Neural crest cell (in vitro differentiated cells): ENCODE data around the gene NBEAL1. TPM values are rescaled to one million over a fixed set of nuclear protein-coding genes. Genes with fewer than 3 reads are reported as not detected.
"Not testable (repeated sequence)": the region's sequence is repeated elsewhere in the genome, so short reads cannot be mapped to it uniquely, and the experiment has no call there.

ENCODE experiments used
- DNase-seq: peaks from one replicate; pipeline ENCODE4 v3.0.0; 2021; ENCODE audit warnings: low read depth, mixed read lengths, low spot score
- H3K27ac Mint-ChIP-seq: one replicate; pipeline ENCODE4 v1.8.0; 2021; ENCODE audit warnings: mild to moderate bottlenecking, mixed read lengths; ENCODE audit not compliant: unreplicated experiment
- H3K27me3 Mint-ChIP-seq: 2 replicates; pipeline ENCODE4 v1.8.0; 2021; ENCODE audit warnings: low read depth, mild to moderate bottlenecking, mixed read lengths
- H3K36me3 Mint-ChIP-seq: 2 replicates; pipeline ENCODE4 v1.8.0; 2021; ENCODE audit warnings: low read depth, mild to moderate bottlenecking, mixed read lengths
- H3K4me1 Mint-ChIP-seq: 2 replicates; pipeline ENCODE4 v1.8.0; 2021; ENCODE audit warnings: mixed read lengths
- H3K4me3 Mint-ChIP-seq: one replicate; pipeline ENCODE4 v1.8.0; 2021; ENCODE audit warnings: mild to moderate bottlenecking, mixed read lengths
- H3K9me3 Mint-ChIP-seq: 2 replicates; pipeline ENCODE4 v1.8.0; 2021; ENCODE audit warnings: mixed read lengths
- CTCF ChIP-seq: fragments of 200-600 bp; sonication (generic); conservative IDR thresholded peaks from 2 replicates; pipeline ENCODE4 v1.5.0; 2021; ENCODE audit warnings: antibody characterized with exemption, mild to moderate bottlenecking
- total RNA-seq: library from RNA; stranded (reverse); gene quantifications from 2 replicates; pipeline ENCODE4 v1.2.1, GENCODE V29; 2021

NBEAL1 gene
- total RNA-seq, 1 donor from 2014 or later: 12.6 TPM

GRCh38 chr2:203059567-203060240, 45.0 kb downstream of the NBEAL1 start:
- DNase-seq: no peak
- peaks cover 8% of the 10 kb centered on the region for H3K4me1 Mint-ChIP-seq
- peaks cover 3% of the 10 kb centered on the region for H3K36me3 Mint-ChIP-seq
- H3K27ac Mint-ChIP-seq: no peak overlapping the region
- no peak overlapping the region for H3K4me3 Mint-ChIP-seq
- no peak for TF ChIP-seq CTCF
- no peaks in the 10 kb centered on the region for H3K27me3 Mint-ChIP-seq
- H3K9me3 Mint-ChIP-seq: peaks cover 2% of the 10 kb centered on the region

GRCh38 chr2:203061346-203061745, 46.7 kb downstream of the NBEAL1 start:
- H3K27ac Mint-ChIP-seq: no peak overlapping the region
- no peak overlapping the region for H3K4me3 Mint-ChIP-seq
- no peaks in the 10 kb centered on the region for H3K27me3 Mint-ChIP-seq
- H3K9me3 Mint-ChIP-seq: peaks cover 2% of the 10 kb centered on the region
- no peak for DNase-seq
- TF ChIP-seq CTCF: no peak
- peaks cover 8% of the 10 kb centered on the region for H3K4me1 Mint-ChIP-seq
- peaks cover 6% of the 10 kb centered on the region for H3K36me3 Mint-ChIP-seq

GRCh38 chr2:203062126-203062525, 47.5 kb downstream of the NBEAL1 start:
- H3K4me1 Mint-ChIP-seq: peaks cover 8% of the 10 kb centered on the region
- TF ChIP-seq CTCF: no peak
- H3K27me3 Mint-ChIP-seq: no peaks in the 10 kb centered on the region
- no peak for DNase-seq
- peaks cover 2% of the 10 kb centered on the region for H3K9me3 Mint-ChIP-seq
- peaks cover 6% of the 10 kb centered on the region for H3K36me3 Mint-ChIP-seq
- H3K27ac Mint-ChIP-seq: no peak overlapping the region
- no peak overlapping the region for H3K4me3 Mint-ChIP-seq

- H3K4me3 Mint-ChIP-seq, H3K27me3 Mint-ChIP-seq, H3K36me3 Mint-ChIP-seq, H3K4me1 Mint-ChIP-seq, H3K9me3 Mint-ChIP-seq, H3K27ac Mint-ChIP-seq, DNase-seq: not testable (repeated sequence)
Measured at GRCh38 chr2:203066519-203067091, 51.9 kb downstream of the NBEAL1 start.

- no peaks in the 10 kb centered on the region for H3K4me1 Mint-ChIP-seq
- H3K27ac Mint-ChIP-seq: no peak overlapping the region
- peaks cover 12% of the 10 kb centered on the region for H3K36me3 Mint-ChIP-seq
- no peaks in the 10 kb centered on the region for H3K9me3 Mint-ChIP-seq
- H3K27me3 Mint-ChIP-seq: no peaks in the 10 kb centered on the region
- no peak overlapping the region for H3K4me3 Mint-ChIP-seq
- no peak for DNase-seq
- no peak for TF ChIP-seq CTCF
Measured at GRCh38 chr2:203070701-203071100, 56.0 kb downstream of the NBEAL1 start.

- no peak overlapping the region for H3K4me3 Mint-ChIP-seq
- no peaks in the 10 kb centered on the region for H3K27me3 Mint-ChIP-seq
- no peaks in the 10 kb centered on the region for H3K9me3 Mint-ChIP-seq
- no peak overlapping the region for H3K27ac Mint-ChIP-seq
- peaks cover 9% of the 10 kb centered on the region for H3K36me3 Mint-ChIP-seq
- no peaks in the 10 kb centered on the region for H3K4me1 Mint-ChIP-seq
- no peak for TF ChIP-seq CTCF
- no peak for DNase-seq
Measured at GRCh38 chr2:203071148-203071547, 56.5 kb downstream of the NBEAL1 start.
